ENCODE results near the gene ST3GAL4.
"Not testable (repeated sequence)": the region's sequence is repeated elsewhere in the genome, so short reads cannot be mapped to it uniquely, and the experiment has no call there.

DNA sequence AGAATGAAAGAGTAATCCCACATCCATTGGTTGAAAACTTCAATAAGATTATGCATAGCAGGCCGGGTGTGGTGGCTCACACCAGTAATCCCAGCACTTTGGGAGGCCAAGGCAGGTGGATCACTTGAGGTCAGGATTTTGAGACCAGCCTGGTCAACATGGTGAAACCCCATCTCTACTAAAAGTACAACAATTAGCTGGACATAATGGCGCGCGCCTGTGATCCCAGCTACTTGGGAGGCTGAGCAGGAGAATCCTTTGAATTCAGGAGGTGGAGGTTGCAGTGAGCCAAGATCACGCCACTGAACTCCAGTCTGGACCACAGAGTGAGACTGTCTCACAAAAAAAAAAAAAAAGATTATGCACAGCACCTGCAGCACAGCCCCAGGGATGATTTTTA is 12.3 kb downstream of the ST3GAL4 start:
- not testable (repeated sequence) for TF ChIP-seq RAD21 (IDR thresholded peaks at IDR 0.05; ENCODE audit: low read depth); CEBPB (IDR thresholded peaks at IDR 0.05; ENCODE audit: low read depth); ZNF274 (IDR thresholded peaks at IDR 0.05; ENCODE audit: low read depth, low read length); POLR2A (IDR thresholded peaks at IDR 0.05; ENCODE audit: borderline replicate concordance, extremely low read depth, insufficient read depth, insufficient read length); EGR1 (IDR thresholded peaks at IDR 0.05; ENCODE audit: low read depth); SRF (IDR thresholded peaks at IDR 0.05; ENCODE audit: low read depth); POLR2AphosphoS5 (IDR thresholded peaks at IDR 0.05; ENCODE audit: low read depth, low read length); EZH2 (IDR thresholded peaks at IDR 0.05); YY1 (IDR thresholded peaks at IDR 0.05; ENCODE audit: extremely low read depth, insufficient replicate concordance, low read depth, low read length); SP1 (IDR thresholded peaks at IDR 0.05; ENCODE audit: low read depth)
- TF ChIP-seq, protein P1, sequence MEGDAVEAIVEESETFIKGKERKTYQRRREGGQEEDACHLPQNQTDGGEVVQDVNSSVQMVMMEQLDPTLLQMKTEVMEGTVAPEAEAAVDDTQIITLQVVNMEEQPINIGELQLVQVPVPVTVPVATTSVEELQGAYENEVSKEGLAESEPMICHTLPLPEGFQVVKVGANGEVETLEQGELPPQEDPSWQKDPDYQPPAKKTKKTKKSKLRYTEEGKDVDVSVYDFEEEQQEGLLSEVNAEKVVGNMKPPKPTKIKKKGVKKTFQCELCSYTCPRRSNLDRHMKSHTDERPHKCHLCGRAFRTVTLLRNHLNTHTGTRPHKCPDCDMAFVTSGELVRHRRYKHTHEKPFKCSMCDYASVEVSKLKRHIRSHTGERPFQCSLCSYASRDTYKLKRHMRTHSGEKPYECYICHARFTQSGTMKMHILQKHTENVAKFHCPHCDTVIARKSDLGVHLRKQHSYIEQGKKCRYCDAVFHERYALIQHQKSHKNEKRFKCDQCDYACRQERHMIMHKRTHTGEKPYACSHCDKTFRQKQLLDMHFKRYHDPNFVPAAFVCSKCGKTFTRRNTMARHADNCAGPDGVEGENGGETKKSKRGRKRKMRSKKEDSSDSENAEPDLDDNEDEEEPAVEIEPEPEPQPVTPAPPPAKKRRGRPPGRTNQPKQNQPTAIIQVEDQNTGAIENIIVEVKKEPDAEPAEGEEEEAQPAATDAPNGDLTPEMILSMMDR (IDR thresholded peaks at IDR 0.05 in 2 of 3, conservative IDR thresholded peaks at IDR 0.05 in 1 of 3; ENCODE audit: borderline replicate concordance in 1 of 3, insufficient read depth in 1 of 3, low read depth in 2 of 3, low read length in 2 of 3): not testable (repeated sequence)
- TF ChIP-seq, protein P2, sequence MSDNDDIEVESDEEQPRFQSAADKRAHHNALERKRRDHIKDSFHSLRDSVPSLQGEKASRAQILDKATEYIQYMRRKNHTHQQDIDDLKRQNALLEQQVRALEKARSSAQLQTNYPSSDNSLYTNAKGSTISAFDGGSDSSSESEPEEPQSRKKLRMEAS (IDR thresholded peaks at IDR 0.05): not testable (repeated sequence)
- TF ChIP-seq, protein P3, sequence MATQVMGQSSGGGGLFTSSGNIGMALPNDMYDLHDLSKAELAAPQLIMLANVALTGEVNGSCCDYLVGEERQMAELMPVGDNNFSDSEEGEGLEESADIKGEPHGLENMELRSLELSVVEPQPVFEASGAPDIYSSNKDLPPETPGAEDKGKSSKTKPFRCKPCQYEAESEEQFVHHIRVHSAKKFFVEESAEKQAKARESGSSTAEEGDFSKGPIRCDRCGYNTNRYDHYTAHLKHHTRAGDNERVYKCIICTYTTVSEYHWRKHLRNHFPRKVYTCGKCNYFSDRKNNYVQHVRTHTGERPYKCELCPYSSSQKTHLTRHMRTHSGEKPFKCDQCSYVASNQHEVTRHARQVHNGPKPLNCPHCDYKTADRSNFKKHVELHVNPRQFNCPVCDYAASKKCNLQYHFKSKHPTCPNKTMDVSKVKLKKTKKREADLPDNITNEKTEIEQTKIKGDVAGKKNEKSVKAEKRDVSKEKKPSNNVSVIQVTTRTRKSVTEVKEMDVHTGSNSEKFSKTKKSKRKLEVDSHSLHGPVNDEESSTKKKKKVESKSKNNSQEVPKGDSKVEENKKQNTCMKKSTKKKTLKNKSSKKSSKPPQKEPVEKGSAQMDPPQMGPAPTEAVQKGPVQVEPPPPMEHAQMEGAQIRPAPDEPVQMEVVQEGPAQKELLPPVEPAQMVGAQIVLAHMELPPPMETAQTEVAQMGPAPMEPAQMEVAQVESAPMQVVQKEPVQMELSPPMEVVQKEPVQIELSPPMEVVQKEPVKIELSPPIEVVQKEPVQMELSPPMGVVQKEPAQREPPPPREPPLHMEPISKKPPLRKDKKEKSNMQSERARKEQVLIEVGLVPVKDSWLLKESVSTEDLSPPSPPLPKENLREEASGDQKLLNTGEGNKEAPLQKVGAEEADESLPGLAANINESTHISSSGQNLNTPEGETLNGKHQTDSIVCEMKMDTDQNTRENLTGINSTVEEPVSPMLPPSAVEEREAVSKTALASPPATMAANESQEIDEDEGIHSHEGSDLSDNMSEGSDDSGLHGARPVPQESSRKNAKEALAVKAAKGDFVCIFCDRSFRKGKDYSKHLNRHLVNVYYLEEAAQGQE (IDR thresholded peaks at IDR 0.05; ENCODE audit: low read depth): not testable (repeated sequence)

Measured in HCT116 (cell line).